PC-9 (cell line): ENCODE data around the gene SYT1. TPM values are rescaled to one million over a fixed set of nuclear protein-coding genes. Genes with fewer than 3 reads are reported as not detected.

ENCODE experiments used
- BruUV-seq: library from RNA; stranded (reverse); fragments of 400-500 nt; replicated peaks from 2 replicates; lab custom pipeline; 2021; lab: Mats Ljungman, UMichigan
- CTCF ChIA-PET: fragments of 300-600 bp; sonication (Branson Sonifier 250); formaldehyde crosslinking; loops from one replicate; lab custom pipeline; 2022; ENCODE audit warnings: antibody characterized with exemption; lab: Charles Lee
- POLR2A ChIA-PET: fragments of 300-600 bp; sonication (Branson Sonifier 250); formaldehyde crosslinking; loops from one replicate; lab custom pipeline; 2022; ENCODE audit warnings: antibody characterized with exemption; ENCODE audit not compliant: unreplicated experiment; lab: Charles Lee
- DNase-seq, 2 experiments: peaks; one replicate each; pipeline versions ENCODE4 v3.0.0 to v3.0.0-alpha.2; 2015 to 2022; ENCODE audit warnings: mixed read lengths in 1 of 2
- H2AFZ ChIP-seq: fragments of 200-600 bp; sonication (generic); 2 replicates; pipeline ENCODE4 v1.8.1; 2017; ENCODE audit warnings: antibody characterized with exemption
- H3F3A ChIP-seq: fragments of 200-600 bp; sonication (generic); 2 replicates; pipeline ENCODE4 v1.8.1; 2017; ENCODE audit warnings: antibody characterized with exemption, mild to moderate bottlenecking, low read depth; ENCODE audit not compliant: insufficient read depth
- H3K27ac ChIP-seq: fragments of 200-600 bp; sonication (generic); 2 replicates; pipeline ENCODE4 v1.6.1; 2016; ENCODE audit warnings: mixed run types
- H3K27me3 ChIP-seq: fragments of 200-600 bp; sonication (generic); 2 replicates; pipeline ENCODE4 v1.6.1; 2016; ENCODE audit warnings: low read depth, mixed run types; ENCODE audit not compliant: insufficient read depth
- H3K36me3 ChIP-seq: fragments of 200-600 bp; sonication (generic); 2 replicates; pipeline ENCODE4 v1.6.1; 2016; ENCODE audit warnings: low read depth, mixed run types
- H3K4me1 ChIP-seq: fragments of 200-600 bp; sonication (generic); replicated peaks from 2 replicates; pipeline ENCODE4 v1.6.1; 2016; ENCODE audit warnings: mixed run types; ENCODE audit not compliant: insufficient read depth
- H3K4me2 ChIP-seq: fragments of 200-600 bp; sonication (generic); 2 replicates; pipeline ENCODE4 v1.6.1; 2017; ENCODE audit warnings: mixed run types
- H3K4me3 ChIP-seq: fragments of 200-600 bp; sonication (generic); 2 replicates; pipeline ENCODE4 v1.6.1; 2016; ENCODE audit warnings: mixed run types
- H3K79me2 ChIP-seq: fragments of 200-600 bp; sonication (generic); 2 replicates; pipeline ENCODE4 v1.6.1; 2017; ENCODE audit warnings: low read depth, mixed run types
- H3K9me2 ChIP-seq: fragments of 200-600 bp; sonication (generic); 2 replicates; pipeline ENCODE4 v1.8.1; 2017; ENCODE audit warnings: mild to moderate bottlenecking; ENCODE audit not compliant: insufficient read depth
- H3K9me3 ChIP-seq: fragments of 200-600 bp; sonication (generic); 2 replicates; pipeline ENCODE4 v1.8.1; 2016; ENCODE audit warnings: low read depth; ENCODE audit not compliant: insufficient read depth
- H4K20me1 ChIP-seq: fragments of 200-600 bp; sonication (generic); 2 replicates; pipeline ENCODE4 v1.8.1; 2017; ENCODE audit not compliant: insufficient read depth
- EZH2 ChIP-seq: fragments of 200-600 bp; sonication (generic); IDR thresholded peaks from 2 replicates; pipeline ENCODE4 v1.8.0; 2017; ENCODE audit warnings: antibody characterized with exemption, low read depth
- intact Hi-C: fragments of 100-400 bp; cut with micrococcal nuclease; formaldehyde crosslinking; loops from one replicate; pipeline ENCODE4 v1.10.0; 2022; ENCODE audit not compliant: unreplicated experiment
- total RNA-seq: library from RNA; stranded (reverse); gene quantifications from 2 replicates; pipeline ENCODE4 v1.2.3, GENCODE V29; 2021
- TF ChIP-seq, protein P1 (sequence below): fragments of 200-600 bp; sonication (generic); conservative IDR thresholded peaks from 2 replicates; pipeline ENCODE4 v1.6.1; 2017; ENCODE audit warnings: mixed run types, antibody characterized with exemption, mild to moderate bottlenecking, moderate library complexity

SYT1 gene
- total RNA-seq, 1 experiment from 2014 or later: 1.2 TPM

DNA sequence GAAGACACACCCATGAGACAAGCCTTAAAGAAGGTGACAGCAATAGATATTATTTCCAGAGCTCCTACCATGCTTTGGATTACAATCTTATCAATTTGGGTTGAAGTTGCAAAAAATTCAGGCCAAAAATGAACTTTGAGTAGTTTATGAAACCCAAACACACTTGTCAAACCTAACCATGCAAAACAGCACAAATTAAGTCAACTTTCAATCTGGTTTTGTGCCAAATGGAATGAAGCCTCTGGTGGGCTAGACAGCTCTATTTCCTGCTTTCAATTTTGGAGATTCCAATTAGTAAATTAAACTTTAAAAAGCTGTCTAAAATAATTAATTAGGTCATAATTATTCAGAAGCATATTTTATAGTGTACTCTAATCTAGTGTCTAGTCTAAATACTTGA, 203.4 kb downstream of the SYT1 start:
- POLR2A ChIA-PET: no interaction called here
- H3K36me3 ChIP-seq: no peaks in the 10 kb centered on the region
- DNase-seq: no peak
- no peaks in the 10 kb centered on the region for H3K9me2 ChIP-seq
- H3K79me2 ChIP-seq: no peaks in the 10 kb centered on the region
- intact Hi-C loops: no loop called here
- CTCF ChIA-PET: no interaction called here
- no peak overlapping the region for H2AFZ ChIP-seq
- no peaks in the 10 kb centered on the region for H3K9me3 ChIP-seq
- no TSS peak for BruUV-seq
- H3K27me3 ChIP-seq: no peaks in the 10 kb centered on the region
- H3K4me3 ChIP-seq: no peak overlapping the region
- TF ChIP-seq, protein P1, sequence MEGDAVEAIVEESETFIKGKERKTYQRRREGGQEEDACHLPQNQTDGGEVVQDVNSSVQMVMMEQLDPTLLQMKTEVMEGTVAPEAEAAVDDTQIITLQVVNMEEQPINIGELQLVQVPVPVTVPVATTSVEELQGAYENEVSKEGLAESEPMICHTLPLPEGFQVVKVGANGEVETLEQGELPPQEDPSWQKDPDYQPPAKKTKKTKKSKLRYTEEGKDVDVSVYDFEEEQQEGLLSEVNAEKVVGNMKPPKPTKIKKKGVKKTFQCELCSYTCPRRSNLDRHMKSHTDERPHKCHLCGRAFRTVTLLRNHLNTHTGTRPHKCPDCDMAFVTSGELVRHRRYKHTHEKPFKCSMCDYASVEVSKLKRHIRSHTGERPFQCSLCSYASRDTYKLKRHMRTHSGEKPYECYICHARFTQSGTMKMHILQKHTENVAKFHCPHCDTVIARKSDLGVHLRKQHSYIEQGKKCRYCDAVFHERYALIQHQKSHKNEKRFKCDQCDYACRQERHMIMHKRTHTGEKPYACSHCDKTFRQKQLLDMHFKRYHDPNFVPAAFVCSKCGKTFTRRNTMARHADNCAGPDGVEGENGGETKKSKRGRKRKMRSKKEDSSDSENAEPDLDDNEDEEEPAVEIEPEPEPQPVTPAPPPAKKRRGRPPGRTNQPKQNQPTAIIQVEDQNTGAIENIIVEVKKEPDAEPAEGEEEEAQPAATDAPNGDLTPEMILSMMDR: no peak
- no peak for TF ChIP-seq EZH2
- H3K27ac ChIP-seq: no peak overlapping the region
- no peaks in the 10 kb centered on the region for H4K20me1 ChIP-seq
- H3K4me2 ChIP-seq: no peak overlapping the region
- no peaks in the 10 kb centered on the region for H3F3A ChIP-seq
- no peaks in the 10 kb centered on the region for H3K4me1 ChIP-seq

DNA sequence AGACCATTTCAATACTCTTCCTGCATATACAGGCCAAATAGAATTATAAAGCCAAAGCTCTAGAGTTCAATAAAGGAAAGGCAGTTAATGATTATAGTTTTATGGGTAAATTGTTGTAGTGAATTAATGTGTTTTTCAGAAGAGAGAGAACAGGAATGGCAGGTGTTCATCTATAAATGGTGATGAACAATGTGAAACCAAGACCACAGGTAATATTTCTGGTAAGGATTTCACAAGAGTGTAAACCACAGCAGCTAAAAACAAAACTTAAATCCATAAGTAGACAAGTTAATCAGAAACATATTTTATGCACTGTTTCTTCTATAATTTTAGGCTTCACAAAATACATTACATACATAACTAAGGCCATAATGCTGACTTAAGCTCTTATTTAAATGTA, 204.4 kb downstream of the SYT1 start:
- ChIA-PET POLR2A (no interaction called here), CTCF (interaction anchor here (0.6 kb wide), 1 partner anchor 64 kb away, joined by 3 read pairs; no protein-coding TSS in a partner anchor)
- Histone ChIP-seq H3K9me2 (no peaks in the 10 kb centered on the region), H4K20me1 (no peaks in the 10 kb centered on the region), H3F3A (no peaks in the 10 kb centered on the region), H3K4me3 (no peak overlapping the region), H3K4me1 (no peaks in the 10 kb centered on the region), H3K79me2 (no peaks in the 10 kb centered on the region), H3K9me3 (no peaks in the 10 kb centered on the region), H2AFZ (no peak overlapping the region), H3K27me3 (no peaks in the 10 kb centered on the region), H3K27ac (no peak overlapping the region), H3K4me2 (no peak overlapping the region; the same call in 1 of the 2 replicates), H3K36me3 (no peaks in the 10 kb centered on the region)
- DNase-seq: no peak
- intact Hi-C loops: no loop called here
- no peak for TF ChIP-seq EZH2
- TF ChIP-seq, protein P1: no peak
- no TSS peak for BruUV-seq

DNA sequence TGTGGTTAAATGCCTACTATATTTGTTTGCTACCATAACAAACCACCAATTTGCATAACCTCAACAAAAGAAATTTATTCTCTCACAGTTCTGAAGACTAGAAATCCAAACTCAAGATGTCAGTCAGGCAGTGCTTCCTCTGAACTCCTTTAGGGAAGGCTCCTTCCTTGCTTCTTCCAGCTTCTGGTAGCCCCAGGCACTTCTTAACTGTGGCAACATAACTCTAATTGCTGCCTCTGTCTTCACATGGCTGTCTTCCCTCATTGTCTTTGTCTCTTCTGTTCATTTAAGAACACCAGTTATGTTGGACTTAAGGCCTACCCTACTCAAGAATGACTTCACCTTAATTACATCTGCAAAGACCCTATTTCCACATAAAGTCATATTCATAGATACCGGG, 206.9 kb downstream of the SYT1 start:
- TF ChIP-seq EZH2: no peak
- TF ChIP-seq, protein P1: no peak
- DNase-seq: no peak
- CTCF ChIA-PET: no interaction called here
- no peaks in the 10 kb centered on the region for H3K9me2 ChIP-seq
- POLR2A ChIA-PET: no interaction called here
- no peaks in the 10 kb centered on the region for H3K36me3 ChIP-seq
- intact Hi-C loops: no loop called here
- no TSS peak for BruUV-seq
- no peaks in the 10 kb centered on the region for H4K20me1 ChIP-seq
- H3K9me3 ChIP-seq: no peaks in the 10 kb centered on the region
- H3K79me2 ChIP-seq: no peaks in the 10 kb centered on the region
- no peak overlapping the region for H3K27ac ChIP-seq
- H3K4me3 ChIP-seq: no peak overlapping the region
- no peaks in the 10 kb centered on the region for H3F3A ChIP-seq
- no peaks in the 10 kb centered on the region for H3K4me1 ChIP-seq
- H3K4me2 ChIP-seq: no peak overlapping the region
- H2AFZ ChIP-seq: no peak overlapping the region
- no peaks in the 10 kb centered on the region for H3K27me3 ChIP-seq
